ENCODE results near the gene VPS13A.
"Not testable (repeated sequence)": the region's sequence is repeated elsewhere in the genome, so short reads cannot be mapped to it uniquely, and the experiment has no call there.

- TF ChIP-seq FOXA2 (IDR thresholded peaks at IDR 0.05); YY1 (IDR thresholded peaks at IDR 0.05); RXRA (IDR thresholded peaks at IDR 0.05); TAF1 (conservative IDR thresholded peaks at IDR 0.05); GABPA (IDR thresholded peaks at IDR 0.05 in 1 of 2, conservative IDR thresholded peaks at IDR 0.05 in 1 of 2); RAD21 (IDR thresholded peaks at IDR 0.05); NR2F2 (IDR thresholded peaks at IDR 0.05); SP1 (IDR thresholded peaks at IDR 0.05); HNF4A (conservative IDR thresholded peaks at IDR 0.05); JUND (IDR thresholded peaks at IDR 0.05): not testable (repeated sequence)
- TF ChIP-seq, protein P1, sequence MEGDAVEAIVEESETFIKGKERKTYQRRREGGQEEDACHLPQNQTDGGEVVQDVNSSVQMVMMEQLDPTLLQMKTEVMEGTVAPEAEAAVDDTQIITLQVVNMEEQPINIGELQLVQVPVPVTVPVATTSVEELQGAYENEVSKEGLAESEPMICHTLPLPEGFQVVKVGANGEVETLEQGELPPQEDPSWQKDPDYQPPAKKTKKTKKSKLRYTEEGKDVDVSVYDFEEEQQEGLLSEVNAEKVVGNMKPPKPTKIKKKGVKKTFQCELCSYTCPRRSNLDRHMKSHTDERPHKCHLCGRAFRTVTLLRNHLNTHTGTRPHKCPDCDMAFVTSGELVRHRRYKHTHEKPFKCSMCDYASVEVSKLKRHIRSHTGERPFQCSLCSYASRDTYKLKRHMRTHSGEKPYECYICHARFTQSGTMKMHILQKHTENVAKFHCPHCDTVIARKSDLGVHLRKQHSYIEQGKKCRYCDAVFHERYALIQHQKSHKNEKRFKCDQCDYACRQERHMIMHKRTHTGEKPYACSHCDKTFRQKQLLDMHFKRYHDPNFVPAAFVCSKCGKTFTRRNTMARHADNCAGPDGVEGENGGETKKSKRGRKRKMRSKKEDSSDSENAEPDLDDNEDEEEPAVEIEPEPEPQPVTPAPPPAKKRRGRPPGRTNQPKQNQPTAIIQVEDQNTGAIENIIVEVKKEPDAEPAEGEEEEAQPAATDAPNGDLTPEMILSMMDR (IDR thresholded peaks at IDR 0.05; ENCODE audit: low read depth, low read length, missing input control): not testable (repeated sequence)
- TF ChIP-seq, protein P2, sequence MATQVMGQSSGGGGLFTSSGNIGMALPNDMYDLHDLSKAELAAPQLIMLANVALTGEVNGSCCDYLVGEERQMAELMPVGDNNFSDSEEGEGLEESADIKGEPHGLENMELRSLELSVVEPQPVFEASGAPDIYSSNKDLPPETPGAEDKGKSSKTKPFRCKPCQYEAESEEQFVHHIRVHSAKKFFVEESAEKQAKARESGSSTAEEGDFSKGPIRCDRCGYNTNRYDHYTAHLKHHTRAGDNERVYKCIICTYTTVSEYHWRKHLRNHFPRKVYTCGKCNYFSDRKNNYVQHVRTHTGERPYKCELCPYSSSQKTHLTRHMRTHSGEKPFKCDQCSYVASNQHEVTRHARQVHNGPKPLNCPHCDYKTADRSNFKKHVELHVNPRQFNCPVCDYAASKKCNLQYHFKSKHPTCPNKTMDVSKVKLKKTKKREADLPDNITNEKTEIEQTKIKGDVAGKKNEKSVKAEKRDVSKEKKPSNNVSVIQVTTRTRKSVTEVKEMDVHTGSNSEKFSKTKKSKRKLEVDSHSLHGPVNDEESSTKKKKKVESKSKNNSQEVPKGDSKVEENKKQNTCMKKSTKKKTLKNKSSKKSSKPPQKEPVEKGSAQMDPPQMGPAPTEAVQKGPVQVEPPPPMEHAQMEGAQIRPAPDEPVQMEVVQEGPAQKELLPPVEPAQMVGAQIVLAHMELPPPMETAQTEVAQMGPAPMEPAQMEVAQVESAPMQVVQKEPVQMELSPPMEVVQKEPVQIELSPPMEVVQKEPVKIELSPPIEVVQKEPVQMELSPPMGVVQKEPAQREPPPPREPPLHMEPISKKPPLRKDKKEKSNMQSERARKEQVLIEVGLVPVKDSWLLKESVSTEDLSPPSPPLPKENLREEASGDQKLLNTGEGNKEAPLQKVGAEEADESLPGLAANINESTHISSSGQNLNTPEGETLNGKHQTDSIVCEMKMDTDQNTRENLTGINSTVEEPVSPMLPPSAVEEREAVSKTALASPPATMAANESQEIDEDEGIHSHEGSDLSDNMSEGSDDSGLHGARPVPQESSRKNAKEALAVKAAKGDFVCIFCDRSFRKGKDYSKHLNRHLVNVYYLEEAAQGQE (IDR thresholded peaks at IDR 0.05): not testable (repeated sequence)
Observed at GRCh38 chr9:77398581-77398980, 221.2 kb downstream of the VPS13A start.

Data from liver (tissue), 3 donors.